ENCODE results near the gene FADS2. TPM values are rescaled to one million over a fixed set of nuclear protein-coding genes. Genes with fewer than 3 reads are reported as not detected.

Gene FADS2
- total RNA-seq, 2 experiments from 2014 or later, result 131 to 134 TPM

- H3K27me3 Mint-ChIP-seq, result no peaks in the 10 kb centered on the region
- ATAC-seq (peak; percentile 65), DNase-seq (peak; percentile 68)
- peak within 1 kb of the TSS; percentile 77 for H3K4me3 Mint-ChIP-seq
- H3K9me3 Mint-ChIP-seq, result no peaks in the 10 kb centered on the region
- no peaks in the 10 kb centered on the region for H3K36me3 Mint-ChIP-seq (ENCODE audit: low read depth)
- intact Hi-C loops (cut with micrococcal nuclease), result no loop called here
- peaks cover 2% of the 10 kb centered on the region for H3K4me1 Mint-ChIP-seq (ENCODE audit: low read depth)
- POLR2A ChIA-PET, result interaction anchor here (1.0 to 1.5 kb wide), 3 partner anchors 21 to 227 kb away, joined by 3 read pairs; no protein-coding TSS in a partner anchor
- no peak for TF ChIP-seq CTCF (IDR thresholded peaks at IDR 0.05)
- CTCF ChIA-PET, result interaction anchor here (0.9 to 3.5 kb wide), 6 partner anchors 10 to 216 kb away, joined by 3 to 14 read pairs (median 8); no protein-coding TSS in a partner anchor
- H3K27ac Mint-ChIP-seq, result no peak within 1 kb of the TSS
Measured at GRCh38 chr11:61891331-61892084, 63.4 kb downstream of the FADS2 start, which contains the start of gene FADS3. FADS3 (minus strand) TSS chr11:61891545; CDS start chr11:61891381, 164 bp downstream.

- peak overlapping the region; percentile 53 for H3K4me3 Mint-ChIP-seq
- POLR2A ChIA-PET, result interaction anchor here (1.5 kb wide), 1 partner anchor 21 kb away, joined by 3 read pairs; no protein-coding TSS in a partner anchor
- peaks cover 2% of the 10 kb centered on the region for H3K4me1 Mint-ChIP-seq (ENCODE audit: low read depth)
- no peak for DNase-seq
- no peaks in the 10 kb centered on the region for H3K36me3 Mint-ChIP-seq (ENCODE audit: low read depth)
- TF ChIP-seq CTCF (IDR thresholded peaks at IDR 0.05), result no peak
- peak; percentile 60 for ATAC-seq
- CTCF ChIA-PET, result interaction anchor here (0.9 to 3.5 kb wide), 6 partner anchors 9 to 216 kb away, joined by 3 to 14 read pairs (median 8); no protein-coding TSS in a partner anchor
- H3K27ac Mint-ChIP-seq, result no peak overlapping the region
- no peaks in the 10 kb centered on the region for H3K27me3 Mint-ChIP-seq
- H3K9me3 Mint-ChIP-seq, result no peaks in the 10 kb centered on the region
- intact Hi-C loops (cut with micrococcal nuclease), result no loop called here
Measured at GRCh38 chr11:61892085-61892370, 63.9 kb downstream of the FADS2 start.

GRCh38 chr11:61893981-61894380 lies 65.9 kb downstream of the FADS2 start:
- Mint-ChIP-seq H3K9me3 (no peaks in the 10 kb centered on the region), H3K27ac (no peak overlapping the region), H3K4me3 (no peak overlapping the region), H3K36me3 (ENCODE audit: low read depth) (no peaks in the 10 kb centered on the region), H3K27me3 (no peaks in the 10 kb centered on the region), H3K4me1 (ENCODE audit: low read depth) (peaks cover 3% of the 10 kb centered on the region)
- DNase-seq (no peak), ATAC-seq (no peak)
- TF ChIP-seq CTCF (IDR thresholded peaks at IDR 0.05), result no peak
- ChIA-PET POLR2A (no interaction called here), CTCF (interaction anchor here (1.1 to 2.5 kb wide), 3 partner anchors 10 to 214 kb away, joined by 4 to 8 read pairs (median 5); no protein-coding TSS in a partner anchor)
- intact Hi-C loops (cut with micrococcal nuclease), result no loop called here

GRCh38 chr11:61895046-61895717 lies 67.1 kb downstream of the FADS2 start:
- no peak overlapping the region for H3K27ac Mint-ChIP-seq
- H3K36me3 Mint-ChIP-seq (ENCODE audit: low read depth), result no peaks in the 10 kb centered on the region
- intact Hi-C loops (cut with micrococcal nuclease), result loop anchor here (5.0 kb wide), 2 partner anchors 52 to 212 kb away; no protein-coding TSS in a partner anchor
- ATAC-seq (no peak), DNase-seq (no peak)
- CTCF ChIA-PET, result interaction anchor here (7.1 to 11.7 kb wide), 3 partner anchors 54 to 214 kb away, joined by 162 to 352 read pairs (median 215); partner anchors contain the start of gene BEST1
- peaks cover 8% of the 10 kb centered on the region for H3K4me1 Mint-ChIP-seq (ENCODE audit: low read depth)
- no peaks in the 10 kb centered on the region for H3K9me3 Mint-ChIP-seq
- H3K4me3 Mint-ChIP-seq, result no peak overlapping the region
- no peak for TF ChIP-seq CTCF (IDR thresholded peaks at IDR 0.05)
- POLR2A ChIA-PET, result interaction anchor here (1.0 kb wide), 1 partner anchor 103 kb away, joined by 3 read pairs; no protein-coding TSS in a partner anchor
- H3K27me3 Mint-ChIP-seq, result no peaks in the 10 kb centered on the region

All from activated CD8-positive, alpha-beta T cell treated with anti-CD3 and anti-CD28 coated beads for 36 hours (primary cell).